Activated CD4-positive, alpha-beta T cell treated with anti-CD3 and anti-CD28 coated beads, Interleukin-2, amount 50 U/mL, for 24 hours (primary cell): ENCODE data around the gene ALDH3A1.

Experiments
- DNase-seq, 2 donors: peaks; one replicate each; pipeline ENCODE4 v3.0.0-alpha.2; 2020; ENCODE audit warnings: low read depth in 1 of 2, low spot score in 1 of 2

Gene ALDH3A1

DNA sequence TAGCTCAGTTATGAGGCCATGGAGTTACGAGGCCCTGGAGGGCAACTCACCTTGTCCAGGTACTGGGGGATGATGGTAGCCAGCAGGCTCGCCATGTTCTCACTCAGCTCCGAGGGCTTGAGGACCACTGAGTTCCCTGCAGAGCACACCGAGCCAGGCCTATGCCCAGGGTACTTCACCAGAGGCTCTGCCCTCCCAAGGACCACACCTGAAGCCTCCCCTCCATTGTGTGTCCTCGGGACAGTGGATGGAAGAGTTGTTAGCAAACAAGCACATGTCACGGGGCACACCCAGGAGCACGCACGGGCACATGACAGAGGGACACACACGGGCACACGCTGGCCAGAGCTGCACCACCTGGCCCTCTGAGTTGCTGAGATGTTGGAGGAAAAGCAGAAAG is 5.6 kb downstream of the ALDH3A1 start:
- DNase-seq = no peak

DNA sequence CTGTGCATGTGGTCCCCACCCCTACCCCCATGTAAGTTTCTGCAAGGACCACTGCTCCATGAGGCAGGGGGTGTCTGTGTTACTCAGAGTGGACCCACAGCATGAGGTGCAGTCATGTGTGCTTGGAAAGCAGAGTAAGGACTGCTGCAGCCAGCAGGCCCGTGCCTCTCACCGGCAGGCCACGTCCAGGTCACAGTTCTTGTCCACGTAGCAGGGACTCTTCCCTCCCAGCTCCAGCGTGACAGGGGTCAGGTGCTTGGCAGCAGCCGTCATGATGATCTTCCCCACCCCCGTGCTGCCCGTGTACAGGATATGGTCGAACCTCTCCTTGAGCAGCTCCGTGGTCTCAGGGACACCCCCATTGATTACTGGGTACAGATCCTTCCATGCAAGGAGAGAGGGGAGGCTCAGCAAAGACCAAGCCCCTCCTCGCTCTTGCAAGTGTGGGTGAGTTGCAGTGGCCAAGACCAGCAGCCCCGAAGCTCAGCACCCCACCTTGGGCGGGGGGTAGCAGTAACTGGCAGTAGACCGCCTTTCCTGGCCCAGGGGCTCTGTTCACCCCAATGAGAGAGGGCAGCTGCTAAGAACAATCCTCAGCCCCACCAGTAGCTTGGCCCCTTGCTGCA is 6.2 kb downstream of the ALDH3A1 start:
- DNase-seq = no peak

DNA sequence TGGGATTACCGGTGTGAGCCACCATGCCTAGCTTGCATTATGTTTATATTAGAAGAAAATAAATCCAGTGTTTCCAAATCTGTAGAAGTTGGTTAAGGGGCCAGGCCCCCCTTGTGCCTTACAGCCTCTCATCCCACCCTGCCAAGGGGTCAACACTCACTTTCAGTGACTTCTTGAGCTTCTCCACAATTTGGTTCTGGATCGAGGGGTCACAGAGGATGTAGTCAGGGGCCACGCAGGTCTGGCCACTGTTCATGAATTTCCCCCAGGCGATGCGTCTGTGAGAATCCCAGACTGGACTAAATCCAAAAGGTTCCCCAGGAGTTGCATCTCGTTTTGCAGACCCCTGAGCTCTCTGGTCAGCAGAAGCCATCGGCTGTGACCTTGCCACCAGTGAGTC is 7.2 kb downstream of the ALDH3A1 start:
- no peak for DNase-seq

DNA sequence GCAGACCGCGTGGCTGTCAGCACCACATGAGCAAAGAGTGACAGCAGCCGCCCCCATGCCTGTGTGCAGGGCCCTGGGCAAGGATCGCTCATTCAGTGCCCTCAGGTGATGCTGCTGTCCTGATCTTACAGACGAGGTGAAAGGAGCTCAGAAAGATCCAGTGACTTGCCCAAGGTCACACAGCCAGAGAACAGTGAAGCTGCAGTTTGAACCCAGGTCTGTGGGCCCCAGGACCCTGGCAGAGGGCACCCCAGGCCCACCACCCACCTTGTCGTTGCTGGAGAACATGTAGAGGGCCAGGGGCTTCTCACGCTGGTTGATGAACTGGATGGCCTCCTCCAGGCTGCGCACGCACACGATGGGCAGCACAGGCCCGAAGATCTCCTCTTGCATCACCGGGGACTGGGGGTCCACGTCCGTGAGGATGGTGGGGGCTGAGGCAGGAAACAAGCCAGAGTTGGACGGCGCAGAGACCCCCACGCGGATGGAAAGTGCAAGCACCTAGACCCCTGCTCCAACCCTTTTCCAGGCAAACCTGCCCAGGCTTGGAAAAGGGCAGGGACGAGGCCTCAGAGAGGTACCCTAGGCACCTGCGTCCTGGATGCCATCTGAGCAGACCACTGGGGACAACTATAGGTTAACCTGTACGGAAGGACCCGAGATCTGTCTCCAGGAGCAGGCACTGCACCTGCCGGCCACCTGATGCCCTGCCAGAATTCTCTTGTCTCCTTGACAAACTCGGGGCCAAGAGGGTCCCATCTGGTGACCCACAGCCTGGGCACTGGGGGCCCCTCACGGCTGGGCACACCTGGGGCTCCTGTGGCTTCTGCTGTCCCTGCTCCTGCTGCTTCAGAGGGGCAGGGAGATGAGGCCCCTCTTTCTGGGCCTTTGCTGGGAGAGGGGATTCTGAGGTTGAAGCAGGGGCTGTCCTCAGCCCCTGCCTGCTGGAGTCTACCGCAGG is 8.6 kb downstream of the ALDH3A1 start:
- DNase-seq = no peak

DNA sequence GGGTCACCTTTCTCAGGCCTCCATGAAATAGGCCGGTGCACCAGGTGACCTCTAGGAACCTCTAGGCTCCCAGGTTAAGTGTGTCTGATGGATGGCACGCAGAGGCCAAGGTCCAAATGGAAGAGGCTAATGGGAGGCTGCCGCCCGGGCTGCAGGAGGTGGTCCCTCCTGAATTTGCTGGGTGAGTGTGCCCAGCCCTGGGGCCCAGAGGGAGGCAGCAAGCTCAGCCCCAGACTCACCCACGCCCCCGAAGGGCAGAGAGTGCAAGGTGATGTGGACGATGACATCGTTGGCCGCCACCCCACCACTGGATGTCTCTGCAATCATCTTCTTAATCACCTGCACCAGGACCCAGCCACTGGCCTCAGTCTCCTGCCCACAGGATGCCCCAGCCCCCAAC is 9.3 kb downstream of the ALDH3A1 start:
- DNase-seq = no peak

DNA sequence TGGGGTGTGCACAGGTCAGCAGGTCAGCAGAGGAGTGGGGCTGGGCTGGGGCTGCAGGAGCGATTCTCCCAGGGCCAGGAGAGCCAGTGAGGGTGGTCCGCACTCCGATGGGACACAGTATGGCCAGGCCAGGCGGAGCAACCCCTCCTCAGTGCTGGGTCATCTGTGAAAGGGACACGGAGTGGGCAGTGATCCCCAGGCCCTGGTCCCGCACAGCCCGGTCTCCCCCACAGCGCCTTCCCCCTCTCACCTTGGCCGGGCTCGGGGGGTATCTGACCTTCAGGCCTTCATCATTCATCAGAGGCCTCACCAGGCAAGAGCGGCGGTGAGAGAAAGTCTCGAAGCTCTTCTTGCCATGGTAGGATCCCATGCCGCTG is 10.0 kb downstream of the ALDH3A1 start:
- DNase-seq = no peak

DNA sequence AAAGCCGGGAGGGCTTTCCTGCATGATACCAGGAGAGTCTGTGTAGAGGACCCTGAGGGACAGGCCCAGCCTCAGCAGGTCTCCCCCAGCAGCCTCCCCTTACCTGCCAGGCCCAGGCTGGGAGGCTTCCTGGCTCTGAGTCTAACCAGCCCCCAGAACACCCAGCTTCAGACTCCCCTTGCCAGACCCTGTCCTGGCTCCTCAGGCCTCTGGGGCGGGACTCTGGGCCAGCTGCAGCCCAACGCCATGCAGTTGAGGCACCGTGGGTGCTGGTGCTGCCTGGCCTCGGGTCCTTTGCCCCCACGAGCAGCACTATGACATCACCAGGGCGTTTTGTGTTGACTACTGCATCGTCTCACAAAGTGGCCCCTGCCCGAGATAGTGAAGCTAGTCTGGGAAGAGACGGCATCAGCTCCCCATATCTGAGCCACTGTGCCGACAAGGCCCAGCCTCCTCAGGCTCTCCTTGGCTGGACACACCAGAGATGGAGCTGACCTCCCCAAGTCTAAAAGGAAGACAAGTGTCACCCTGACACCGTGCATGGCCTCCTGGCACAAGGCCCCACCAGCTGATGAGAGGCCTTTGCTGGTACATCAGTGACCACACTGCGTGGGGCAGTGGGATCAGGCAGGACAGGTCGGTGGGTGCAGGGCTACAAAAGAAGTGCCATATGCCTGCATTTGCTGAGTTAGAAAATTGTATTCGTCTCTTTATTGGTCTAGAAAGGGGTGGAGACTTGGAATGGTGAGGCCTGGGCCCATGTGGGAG is 10.6 kb downstream of the ALDH3A1 start:
- DNase-seq = no peak

DNA sequence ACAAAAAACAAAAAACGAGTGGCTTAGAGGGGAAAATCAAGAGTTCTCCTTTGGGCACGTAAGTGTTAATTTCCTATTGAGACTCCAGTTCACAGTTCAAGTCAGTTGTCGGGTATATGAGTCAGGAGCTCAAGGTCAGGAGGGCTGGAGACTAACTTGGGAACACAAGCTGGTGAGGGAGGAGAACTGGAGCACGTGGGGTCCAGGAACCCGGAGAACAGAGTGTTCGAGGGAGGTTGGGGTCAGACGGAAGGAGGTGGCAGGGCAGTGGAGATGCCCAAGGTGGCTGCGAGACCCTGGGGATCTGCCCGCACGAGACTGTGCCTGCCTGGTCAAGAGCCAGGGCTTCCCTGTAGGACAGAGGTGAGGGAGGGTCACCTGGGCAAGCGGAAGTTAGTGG is 12.0 kb downstream of the ALDH3A1 start:
- DNase-seq = no peak

DNA sequence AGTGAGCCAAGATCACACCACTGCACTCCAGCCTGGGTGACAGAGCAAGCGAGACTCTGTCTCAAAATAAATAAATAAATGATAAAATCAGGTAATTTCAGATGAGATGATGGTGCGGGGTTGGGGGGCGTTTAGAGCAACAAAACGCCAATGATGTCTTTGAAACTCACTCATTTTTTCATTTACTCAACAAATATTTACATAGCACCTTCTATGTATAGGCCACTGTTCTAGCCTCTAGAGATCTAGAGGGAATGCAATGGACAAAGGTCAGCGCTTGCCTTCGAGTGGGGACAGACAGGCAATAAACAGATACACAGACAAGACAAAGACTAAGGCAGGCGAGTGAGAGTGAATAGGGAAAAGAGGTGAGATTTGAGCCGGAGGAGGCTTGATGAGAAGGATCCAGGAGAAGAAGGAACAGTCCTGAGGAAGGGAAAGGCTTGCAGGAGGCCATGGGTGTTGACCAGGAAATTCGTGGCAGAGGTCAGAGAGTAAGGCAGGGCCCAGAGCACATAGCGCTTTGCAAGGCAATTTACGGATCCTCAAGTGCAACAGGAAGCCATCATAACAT is 14.1 kb downstream of the ALDH3A1 start:
- DNase-seq = no peak

DNA sequence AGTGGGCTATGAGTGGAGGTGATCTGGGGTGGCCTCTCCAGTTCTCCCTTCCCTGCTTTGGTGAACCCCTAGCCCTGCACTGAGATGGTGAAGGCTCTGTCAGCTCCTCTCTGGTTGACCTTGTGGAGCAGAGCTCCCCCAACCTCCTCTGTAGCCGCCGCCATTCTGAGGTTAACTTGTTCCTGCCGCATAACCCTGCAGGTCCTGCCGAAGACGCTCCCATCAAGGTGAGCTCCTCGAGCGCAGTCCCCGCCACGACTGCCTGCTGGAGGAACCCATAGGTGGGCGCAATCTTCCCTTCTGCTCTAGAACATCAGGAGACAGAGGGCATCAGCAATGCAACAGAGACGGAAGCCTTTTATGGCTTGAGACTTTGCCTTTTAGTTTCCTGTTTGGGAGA is 16.5 kb downstream of the ALDH3A1 start:
- DNase-seq = no peak

DNA sequence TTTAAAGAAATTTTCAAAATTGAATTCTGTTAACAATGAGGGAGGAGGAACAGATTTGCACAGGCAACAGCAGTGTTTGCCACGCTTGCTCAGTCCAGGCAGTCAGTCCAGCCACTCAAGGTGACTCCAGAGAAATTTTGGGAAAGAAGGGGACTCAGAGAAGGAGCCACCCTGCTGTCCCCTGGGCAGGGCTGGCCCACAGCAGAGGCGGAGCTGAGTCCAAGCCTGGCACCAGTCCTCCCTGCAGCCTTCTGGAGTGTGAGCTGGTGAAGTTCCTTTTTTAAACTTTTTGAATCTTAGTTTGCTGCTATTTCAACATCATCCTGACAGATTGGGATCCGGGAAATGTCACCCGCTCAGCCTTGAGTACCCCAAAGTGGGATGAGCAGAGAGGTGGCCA is 17.3 kb downstream of the ALDH3A1 start:
- DNase-seq = no peak

DNA sequence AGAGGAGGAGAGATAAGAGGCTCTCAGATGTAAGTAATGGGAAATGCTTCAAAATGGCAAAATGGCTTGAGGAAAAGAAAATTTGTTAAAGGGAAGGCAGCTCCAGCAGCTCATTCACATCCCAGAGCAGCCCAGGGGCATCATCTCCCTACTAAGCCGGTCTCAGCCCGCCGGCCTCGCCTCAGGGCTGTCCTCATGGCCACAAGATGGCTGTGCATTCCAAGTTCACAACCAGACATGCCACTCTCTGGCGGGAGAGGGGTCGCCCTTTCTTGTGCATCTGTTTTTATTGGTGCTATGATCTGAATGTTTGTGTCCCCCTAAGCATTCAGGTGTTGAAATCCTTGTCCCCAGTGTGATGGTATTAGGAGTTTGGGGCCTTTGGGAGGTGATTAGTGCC is 18.2 kb downstream of the ALDH3A1 start:
- no peak for DNase-seq

DNA sequence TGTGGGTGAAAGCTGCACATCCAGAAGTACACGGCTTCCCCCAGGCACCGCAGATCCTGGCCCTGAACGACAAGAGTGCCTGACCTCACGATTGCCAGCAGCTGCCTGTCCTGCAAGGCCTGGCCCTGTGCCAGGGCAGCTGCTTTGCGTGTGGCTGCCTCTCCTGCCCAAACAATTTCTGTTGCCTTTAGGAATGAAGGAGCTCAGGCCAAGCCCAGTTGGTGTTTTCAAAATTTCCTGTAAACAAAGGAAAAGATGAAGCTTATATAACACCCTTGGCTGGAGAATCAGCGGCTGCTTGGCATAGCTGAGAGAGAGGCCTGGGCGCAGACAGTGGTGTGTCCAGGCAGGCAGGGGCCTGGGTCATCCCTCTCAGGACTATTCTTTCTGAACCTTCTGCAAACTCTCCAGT is 20.0 kb downstream of the ALDH3A1 start:
- no peak for DNase-seq

DNA sequence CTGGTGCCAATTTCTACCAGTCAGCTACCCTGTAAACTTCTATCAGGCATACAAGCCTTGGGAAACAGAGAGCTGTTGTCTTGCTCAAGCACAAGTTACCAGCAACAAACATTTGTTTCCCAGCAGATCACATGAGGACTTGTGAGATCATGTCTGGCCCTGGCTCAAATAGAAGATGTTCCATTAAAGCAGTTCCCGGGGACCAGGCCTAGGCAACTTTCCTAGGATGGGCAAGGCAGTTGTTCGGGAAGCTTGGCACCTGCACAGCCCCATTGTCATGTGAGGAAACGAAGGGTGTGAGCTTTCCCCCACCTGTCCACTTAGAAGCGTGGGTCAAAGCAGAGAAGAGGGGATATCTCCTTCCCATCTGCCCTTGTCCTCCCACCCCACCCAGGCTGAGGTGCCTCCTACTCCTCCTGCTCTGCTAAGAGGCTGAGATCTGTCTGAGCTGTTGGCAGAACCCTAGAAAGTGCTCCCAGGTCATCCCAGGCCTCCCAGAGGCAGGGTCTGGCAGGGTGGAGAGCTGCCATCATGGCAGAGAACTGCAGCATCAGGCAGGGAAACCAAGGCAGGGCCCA is 20.5 kb downstream of the ALDH3A1 start:
- DNase-seq = no peak

DNA sequence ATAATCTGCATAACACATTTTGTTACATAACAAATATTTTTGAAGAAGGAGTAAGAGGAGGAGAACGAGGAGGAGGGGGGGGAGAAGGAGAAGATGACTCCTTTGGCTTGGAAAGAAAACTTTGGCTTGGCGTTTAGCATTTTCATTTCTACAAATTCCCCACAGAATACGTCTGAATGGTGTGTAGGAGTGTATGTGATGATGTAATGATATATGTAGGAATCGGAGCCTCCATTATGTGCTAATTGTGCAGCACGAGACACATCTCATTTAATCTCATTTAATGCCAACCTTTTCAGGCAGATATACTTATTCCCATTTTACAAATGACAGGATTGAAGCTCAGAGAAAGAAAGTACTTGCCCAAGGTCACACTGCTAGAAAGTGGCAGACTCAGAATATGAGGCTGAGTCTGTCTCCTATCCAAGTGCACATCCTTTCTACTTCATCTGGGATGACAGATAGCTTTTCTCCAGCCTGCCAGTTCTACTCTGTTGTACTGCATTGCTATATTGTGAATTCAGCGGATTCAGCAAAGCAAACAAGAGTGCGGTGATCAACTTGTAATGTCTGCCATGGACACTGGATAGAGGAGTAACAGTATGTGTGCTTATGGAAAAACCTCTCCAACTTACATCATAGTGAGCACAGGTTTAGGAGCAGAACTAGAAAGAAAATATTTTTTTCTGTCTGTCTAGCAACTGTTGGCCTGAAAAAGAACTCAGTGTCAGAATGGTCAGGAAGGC is 21.3 kb downstream of the ALDH3A1 start:
- DNase-seq = no peak

DNA sequence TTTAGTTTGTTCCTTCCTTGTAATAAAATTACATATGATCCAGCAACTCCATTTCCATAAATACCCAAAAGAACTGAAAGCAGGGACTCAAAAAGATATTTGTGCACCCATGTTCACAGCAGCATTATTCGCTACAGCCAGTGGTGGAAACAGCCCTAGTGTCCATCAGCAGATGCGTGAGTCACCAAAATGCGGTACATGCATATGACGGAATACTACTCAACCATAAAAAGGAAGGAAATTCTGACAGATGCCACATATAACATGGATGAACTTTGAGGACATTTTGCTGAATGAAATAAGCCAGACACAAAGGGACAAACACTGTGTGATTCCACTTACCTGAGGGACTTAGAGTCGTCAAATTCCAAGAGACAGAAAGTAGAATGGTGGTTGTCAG is 22.6 kb downstream of the ALDH3A1 start:
- no peak for DNase-seq

DNA sequence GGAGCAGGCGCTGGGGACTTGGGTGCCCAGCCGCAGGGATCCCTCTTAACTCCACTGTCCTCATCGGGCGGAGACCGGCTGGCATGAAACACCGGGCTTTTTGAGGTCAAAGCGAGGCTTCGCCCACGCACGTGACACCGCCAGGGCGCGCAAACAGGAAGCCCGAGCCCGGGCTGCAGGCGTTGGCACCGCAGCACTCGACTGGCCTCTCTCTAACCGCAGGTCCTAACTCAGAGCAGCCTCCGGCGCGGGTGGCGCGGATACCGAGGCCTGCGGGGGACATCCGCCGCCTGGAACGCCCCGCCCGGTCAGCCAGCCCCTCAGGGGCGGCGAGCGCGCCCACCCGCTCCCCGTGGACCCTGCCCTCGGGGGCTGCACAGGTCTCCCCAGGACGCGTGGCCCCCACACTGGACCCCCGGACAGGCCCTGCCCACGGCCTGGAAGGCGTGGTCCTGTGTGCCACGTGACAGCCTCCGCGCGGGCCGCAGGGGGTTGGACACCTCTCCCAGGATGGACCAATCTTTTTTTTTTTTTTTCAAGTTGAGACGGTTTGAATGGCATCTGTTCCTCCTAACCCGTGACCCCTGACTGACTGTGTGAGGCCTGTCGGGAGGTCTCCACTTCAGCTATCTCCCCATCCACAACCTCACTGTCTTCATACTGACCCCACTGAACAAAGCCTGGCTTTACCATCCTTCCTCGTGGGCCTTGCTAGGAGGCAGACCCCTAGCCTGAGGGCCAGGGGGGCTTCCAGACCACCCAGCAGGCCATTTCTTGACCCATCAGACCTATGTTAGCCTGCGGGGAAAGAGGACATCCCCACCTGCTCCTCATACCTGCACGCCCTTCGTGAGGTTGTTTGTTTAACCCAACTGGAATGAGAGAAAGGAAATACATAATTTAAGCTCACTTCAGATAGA is 23.3 kb downstream of the ALDH3A1 start:
- DNase-seq = peak; percentile 21

DNA sequence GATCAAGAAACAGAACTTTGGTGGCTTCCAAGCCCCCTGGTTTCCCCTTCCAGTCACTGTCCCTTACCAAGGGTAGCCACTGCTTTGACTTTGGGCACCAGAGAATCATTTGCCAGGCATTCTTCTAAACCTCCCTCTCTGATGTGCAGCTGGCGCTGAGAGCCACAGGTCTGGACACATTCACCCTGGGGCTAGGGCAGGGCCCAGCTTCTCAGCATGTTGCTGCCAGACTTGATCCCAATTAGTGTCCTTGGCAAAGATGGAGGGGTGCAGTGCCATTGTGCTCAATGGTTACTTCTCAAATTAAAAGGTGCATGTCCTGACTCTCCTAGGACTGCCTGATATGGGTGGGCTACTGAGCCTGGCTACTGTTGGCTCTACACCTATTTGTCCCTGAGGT is 24.1 kb downstream of the ALDH3A1 start:
- DNase-seq = no peak

DNA sequence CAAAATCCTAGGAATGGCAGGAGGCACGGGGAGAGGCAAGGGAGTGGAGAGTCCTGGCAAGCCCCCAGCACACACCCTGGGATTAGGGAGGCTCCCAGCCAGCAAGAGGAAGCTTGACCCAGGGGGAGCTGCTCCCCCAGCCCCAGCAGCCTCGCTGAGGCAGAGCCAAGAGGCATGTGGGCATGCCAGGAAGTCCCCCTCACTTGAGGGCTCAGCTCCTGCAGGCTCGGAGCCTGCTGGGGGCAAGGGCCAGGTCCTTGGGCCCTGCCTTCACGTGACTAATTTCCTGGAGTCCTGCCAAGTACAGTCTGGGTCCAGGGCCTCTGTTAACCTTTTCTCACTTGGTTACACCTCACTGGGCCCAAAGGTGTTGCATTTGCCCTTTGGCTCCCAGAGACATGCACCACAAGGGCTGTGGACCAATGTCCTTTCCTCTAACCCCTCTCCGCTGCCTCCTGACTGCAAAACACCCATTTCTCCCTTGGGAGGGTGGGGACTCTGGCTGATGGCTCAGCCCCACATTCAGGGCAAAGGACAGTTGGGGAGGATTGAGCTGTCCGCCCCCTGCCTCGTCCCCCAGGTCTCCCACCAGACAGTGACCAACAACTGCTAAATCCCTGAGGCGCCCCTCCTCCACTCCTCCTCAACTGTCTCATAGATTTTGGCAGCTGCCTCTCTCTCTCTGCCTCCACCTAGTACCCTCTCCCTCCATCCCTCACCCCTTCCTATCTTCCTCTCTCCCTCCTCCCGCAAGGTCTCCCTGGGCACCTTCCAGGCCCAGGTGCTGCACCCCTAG is 27.3 kb downstream of the ALDH3A1 start:
- DNase-seq = no peak
